ENCODE measurements around the gene SMAD3. TPM values are rescaled to one million over a fixed set of nuclear protein-coding genes. Genes with fewer than 3 reads are reported as not detected.
A peak's percentile ranks its signal among the peaks of the same experiment; 100 is the strongest.

Gene SMAD3
- total RNA-seq, 4 donors from 2014 or later = 41.9 to 94.9 (median 56.1) TPM

- H3K9me3 ChIP-seq = no peaks in the 10 kb centered on the region
- H3K27ac ChIP-seq = no peak overlapping the region
- H3K4me1 ChIP-seq = peaks cover 68% of the 10 kb centered on the region
- H3K4me3 ChIP-seq = no peak overlapping the region
- no peaks in the 10 kb centered on the region for H3K36me3 ChIP-seq
- WGBS = 40% methylated on average over 12 of the region's 15 CpGs
- H3K27me3 ChIP-seq = no peaks in the 10 kb centered on the region
- no peak for TF ChIP-seq EP300 (IDR thresholded peaks at IDR 0.05)
- TF ChIP-seq CTCF (IDR thresholded peaks at IDR 0.05) = no peak
- no peak for TF ChIP-seq POLR2A (IDR thresholded peaks at IDR 0.05)
- no peak for DNase-seq (ENCODE audit: low spot score in 2 of 2)
Observed at GRCh38 chr15:67094001-67094826, 28.8 kb downstream of the SMAD3 start.

GRCh38 chr15:67095912-67096311, 30.5 kb downstream of the SMAD3 start:
- peaks cover 64% of the 10 kb centered on the region for H3K4me1 ChIP-seq
- H3K27ac ChIP-seq = no peak overlapping the region
- WGBS = 87% methylated on average over 7 of the region's 7 CpGs
- no peaks in the 10 kb centered on the region for H3K9me3 ChIP-seq
- no peak for TF ChIP-seq EP300 (IDR thresholded peaks at IDR 0.05)
- no peak for TF ChIP-seq CTCF (IDR thresholded peaks at IDR 0.05)
- no peak for TF ChIP-seq POLR2A (IDR thresholded peaks at IDR 0.05)
- TF ChIP-seq POLR2AphosphoS5 (IDR thresholded peaks at IDR 0.05) = no peak
- no peaks in the 10 kb centered on the region for H3K27me3 ChIP-seq
- DNase-seq (ENCODE audit: low spot score in 2 of 2) = no peak
- no peaks in the 10 kb centered on the region for H3K36me3 ChIP-seq
- no peak overlapping the region for H3K4me3 ChIP-seq

GRCh38 chr15:67096546-67097294, 31.3 kb downstream of the SMAD3 start:
- H3K9me3 ChIP-seq = no peaks in the 10 kb centered on the region
- no peaks in the 10 kb centered on the region for H3K27me3 ChIP-seq
- 89% methylated on average over 2 of the region's 2 CpGs for WGBS
- TF ChIP-seq EP300 (IDR thresholded peaks at IDR 0.05) (no peak), POLR2A (IDR thresholded peaks at IDR 0.05) (no peak), POLR2AphosphoS5 (IDR thresholded peaks at IDR 0.05) (no peak), CTCF (IDR thresholded peaks at IDR 0.05) (no peak)
- H3K4me1 ChIP-seq = peaks cover 61% of the 10 kb centered on the region
- H3K27ac ChIP-seq = no peak overlapping the region
- DNase-seq (ENCODE audit: low spot score in 2 of 2) = no peak
- H3K4me3 ChIP-seq = no peak overlapping the region
- no peaks in the 10 kb centered on the region for H3K36me3 ChIP-seq

- H3K4me3 ChIP-seq = no peak overlapping the region
- H3K27me3 ChIP-seq = no peaks in the 10 kb centered on the region
- no peak for DNase-seq (ENCODE audit: low spot score in 2 of 2)
- peak overlapping the region; percentile 89 for H3K27ac ChIP-seq
- H3K9me3 ChIP-seq = no peaks in the 10 kb centered on the region
- no peaks in the 10 kb centered on the region for H3K36me3 ChIP-seq
- 93% methylated on average over 4 of the region's 4 CpGs for WGBS
- no peak for TF ChIP-seq EP300 (IDR thresholded peaks at IDR 0.05)
- H3K4me1 ChIP-seq = peaks cover 61% of the 10 kb centered on the region
Observed at GRCh38 chr15:67097424-67097823, 32.0 kb downstream of the SMAD3 start.

GRCh38 chr15:67097930-67098740, 32.7 kb downstream of the SMAD3 start:
- Histone ChIP-seq H3K4me1 (peaks cover 62% of the 10 kb centered on the region), H3K9me3 (no peaks in the 10 kb centered on the region), H3K27me3 (no peaks in the 10 kb centered on the region), H3K4me3 (peak overlapping the region; percentile 34), H3K36me3 (no peaks in the 10 kb centered on the region), H3K27ac (peak overlapping the region; percentile 89)
- 23% methylated on average over 14 of the region's 14 CpGs for WGBS
- no peak for TF ChIP-seq POLR2A (IDR thresholded peaks at IDR 0.05)
- no peak for TF ChIP-seq EP300 (IDR thresholded peaks at IDR 0.05)
- no peak for TF ChIP-seq POLR2AphosphoS5 (IDR thresholded peaks at IDR 0.05)
- no peak for TF ChIP-seq CTCF (IDR thresholded peaks at IDR 0.05)
- peak in 1 of 2 donors; percentile 78 for DNase-seq (ENCODE audit: low spot score in 2 of 2)

Data from suprapubic skin (tissue), 4 donors.